Fibroblast of skin of scalp (primary cell): ENCODE results near the gene ARSA.

ENCODE experiments used
- DNase-seq: peaks from one replicate; pipeline ENCODE4 v3.0.0-alpha.2; 2013

Gene ARSA

GRCh38 chr22:50602338-50602700 lies 25.6 kb downstream of the ARSA start:
- DNase-seq, result no peak

GRCh38 chr22:50601669-50602337 lies 26.1 kb downstream of the ARSA start:
- no peak for DNase-seq

- no peak for DNase-seq
Measured at GRCh38 chr22:50600967-50601668, 26.8 kb downstream of the ARSA start.

- no peak for DNase-seq
Measured at GRCh38 chr22:50600538-50600937, 27.4 kb downstream of the ARSA start, which contains the start of gene MAPK8IP2. Gene MAPK8IP2, plus strand, starts transcription at chr22:50600793. Its CDS starts 26 bp downstream, at chr22:50600819.

GRCh38 chr22:50599816-50600455 lies 28.0 kb downstream of the ARSA start:
- peak; percentile 42 for DNase-seq

GRCh38 chr22:50597097-50597496 lies 30.9 kb downstream of the ARSA start:
- no peak for DNase-seq

GRCh38 chr22:50595189-50595588 lies 32.8 kb downstream of the ARSA start:
- no peak for DNase-seq

- no peak for DNase-seq
Measured at GRCh38 chr22:50587407-50587806, 40.5 kb downstream of the ARSA start.

GRCh38 chr22:50586416-50586815 lies 41.5 kb downstream of the ARSA start:
- no peak for DNase-seq

GRCh38 chr22:50585781-50586180 lies 42.2 kb downstream of the ARSA start:
- no peak for DNase-seq

- no peak for DNase-seq
Measured at GRCh38 chr22:50585238-50585637, 42.7 kb downstream of the ARSA start.

GRCh38 chr22:50584106-50585096 lies 43.6 kb downstream of the ARSA start:
- no peak for DNase-seq

- no peak for DNase-seq
Measured at GRCh38 chr22:50583294-50583861, 44.6 kb downstream of the ARSA start.

GRCh38 chr22:50582493-50583293 lies 45.3 kb downstream of the ARSA start, which contains the start of gene CHKB:
Gene CHKB, minus strand, starts transcription at chr22:50582849. Its CDS starts 68 bp downstream, at chr22:50582781.
- DNase-seq, result peak; percentile 98

GRCh38 chr22:50581950-50582492 lies 45.9 kb downstream of the ARSA start:
- DNase-seq, result no peak

- no peak for DNase-seq
Measured at GRCh38 chr22:50581031-50581949, 46.7 kb downstream of the ARSA start.

- no peak for DNase-seq
Measured at GRCh38 chr22:50579752-50580151, 48.2 kb downstream of the ARSA start.

GRCh38 chr22:50578776-50579310 lies 49.1 kb downstream of the ARSA start:
- DNase-seq, result no peak
